NCI-H524 treated with DMSO at 0.1 percent for 48 hours (cell line): ENCODE data around the gene NDUFS6.

Experiments used
- DNase-seq: peaks from one replicate; lab custom pipeline; 2025; lab: John Stamatoyannopoulos, UW

NDUFS6 gene

GRCh38 chr5:1853531-1853930, 52.3 kb downstream of the NDUFS6 start:
- no peak for DNase-seq

DNA sequence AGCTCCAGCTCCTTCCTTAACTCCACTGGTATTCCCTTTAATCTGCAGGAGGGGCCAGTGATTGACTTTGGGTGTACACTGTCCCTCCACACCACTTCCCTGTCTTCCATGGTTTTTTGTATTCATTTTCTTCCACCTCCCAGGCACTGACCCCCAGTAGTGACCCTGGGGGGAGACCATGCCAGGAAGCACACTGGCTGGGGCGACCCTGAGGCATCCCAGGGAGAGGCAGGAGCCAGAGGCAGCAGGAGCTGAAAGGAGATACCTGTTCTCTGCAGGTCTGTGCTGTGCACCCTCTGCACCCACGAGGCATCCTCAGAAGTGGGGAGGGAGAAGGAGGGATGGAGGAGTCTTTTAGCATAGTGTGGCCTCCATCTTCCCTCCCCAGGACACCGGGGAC, 53.9 kb downstream of the NDUFS6 start:
- DNase-seq = no peak

DNA sequence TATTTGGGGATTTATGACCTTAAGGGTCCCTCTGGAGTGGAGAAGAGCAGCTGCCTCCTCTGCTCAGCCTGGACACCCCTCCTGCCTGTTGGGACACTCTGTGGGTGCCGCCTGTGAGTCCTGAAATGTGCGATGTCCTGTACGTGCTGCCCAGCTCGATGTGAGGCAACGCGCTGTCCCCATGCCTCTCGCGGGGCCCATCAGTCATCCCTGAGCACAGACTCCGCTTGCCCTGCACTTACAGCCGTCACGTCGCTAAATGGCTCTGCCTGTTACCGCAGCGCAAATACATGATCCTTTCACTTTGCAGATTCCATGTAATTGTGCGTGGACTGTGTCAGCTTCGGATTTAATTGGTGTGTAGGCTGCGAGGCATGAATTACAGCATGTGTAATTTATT, 54.4 kb downstream of the NDUFS6 start:
- DNase-seq = no peak

DNA sequence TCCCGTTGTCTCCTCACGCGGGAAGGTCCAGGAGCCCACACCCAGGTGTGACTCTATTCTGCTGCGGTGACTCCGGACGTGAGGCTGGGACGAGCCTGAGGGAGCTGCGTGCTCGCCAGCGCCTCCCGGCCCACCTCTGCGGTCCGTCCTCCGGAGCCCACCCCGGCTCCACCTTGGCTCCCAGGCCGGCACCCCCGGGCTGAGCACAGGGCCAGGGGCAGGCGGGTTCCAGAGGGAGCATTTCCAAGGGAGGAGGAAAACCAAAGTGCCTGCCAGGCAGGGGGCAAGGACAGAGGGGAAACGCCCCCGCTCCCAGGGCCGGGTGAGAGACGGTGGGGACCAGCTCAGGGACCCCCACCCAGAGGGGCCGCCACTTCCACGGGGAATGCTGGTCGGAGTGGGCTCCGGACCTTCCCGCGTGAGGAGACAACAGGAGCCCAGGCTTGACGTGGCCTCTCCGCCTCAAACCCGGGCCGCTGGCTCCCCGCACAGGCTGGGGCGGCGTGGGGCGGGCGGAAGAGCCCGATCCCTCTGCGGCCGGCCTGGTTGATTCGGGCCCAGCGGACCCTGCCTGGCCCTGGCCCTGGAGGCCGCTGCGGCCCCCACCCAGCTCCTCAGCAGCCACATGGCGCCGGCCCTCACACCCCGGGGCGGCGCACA, 55.5 kb downstream of the NDUFS6 start:
- no peak for DNase-seq

DNA sequence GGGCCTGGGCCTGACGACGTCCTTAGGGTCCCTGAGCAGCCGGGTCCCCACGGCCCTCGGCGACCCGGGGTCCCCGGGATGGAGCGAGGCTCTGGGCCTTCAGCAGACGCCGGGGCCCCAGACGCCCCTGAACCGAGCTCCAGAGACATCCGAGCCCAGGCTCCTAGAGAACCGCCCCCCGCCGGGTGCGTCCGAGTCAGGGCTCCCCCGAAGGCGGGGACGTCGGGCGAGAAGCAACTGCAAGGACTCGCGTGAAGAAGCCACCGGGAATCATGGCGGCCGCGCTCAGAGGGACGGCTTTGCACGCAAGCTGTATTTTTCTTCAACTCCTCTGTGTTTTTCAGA, 56.0 kb downstream of the NDUFS6 start:
- DNase-seq = no peak

DNA sequence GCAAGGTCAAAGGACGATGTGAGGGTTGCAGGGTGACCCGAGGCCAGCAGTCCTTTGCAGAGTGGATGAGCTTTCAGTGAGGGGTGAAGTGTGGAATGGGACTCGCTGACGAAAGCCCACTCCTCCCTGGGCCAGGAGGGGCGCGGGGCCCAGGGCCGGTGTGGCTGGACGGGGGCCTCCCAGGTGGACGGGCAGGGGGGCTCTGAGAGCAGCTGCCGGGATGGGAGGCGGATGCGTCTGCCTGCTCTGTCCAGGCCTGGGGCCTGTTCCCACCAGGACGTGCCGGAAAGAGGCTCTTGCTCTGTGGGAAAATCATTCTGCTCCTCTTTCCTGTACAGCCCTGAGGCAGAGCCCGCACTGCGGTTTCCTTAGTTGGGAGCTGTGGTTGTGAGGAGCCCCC, 57.2 kb downstream of the NDUFS6 start:
- no peak for DNase-seq

GRCh38 chr5:1859099-1859498, 57.9 kb downstream of the NDUFS6 start:
- DNase-seq = no peak

DNA sequence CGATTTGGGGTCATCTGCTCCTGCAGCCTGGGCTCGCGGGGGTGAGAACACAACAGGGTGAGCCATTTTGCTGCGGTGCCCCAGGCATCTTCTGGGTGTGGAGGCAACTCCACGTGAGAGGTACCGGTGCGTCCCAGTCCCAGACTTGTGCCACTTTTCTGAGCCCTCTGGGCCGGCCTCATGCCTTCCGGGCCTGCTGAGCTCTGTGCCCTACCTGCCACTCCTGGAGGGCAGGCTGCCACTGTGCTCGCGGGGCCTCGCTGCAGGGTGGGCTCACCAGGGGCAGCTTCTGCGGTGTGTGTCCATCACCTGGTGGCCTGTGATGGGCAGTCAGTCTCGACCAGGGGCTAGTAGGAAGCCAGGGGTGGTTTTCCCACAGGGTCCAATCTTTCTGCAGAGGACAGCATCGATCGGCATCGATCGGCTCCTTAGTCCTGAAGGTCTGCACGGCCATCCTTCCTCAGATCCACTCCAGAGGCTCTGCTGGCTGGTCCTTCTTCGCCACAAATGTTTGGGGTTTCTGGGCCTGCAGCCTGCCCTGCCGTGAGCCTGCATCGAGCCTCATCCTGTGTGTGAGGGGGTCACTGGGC, 58.9 kb downstream of the NDUFS6 start:
- DNase-seq = no peak

DNA sequence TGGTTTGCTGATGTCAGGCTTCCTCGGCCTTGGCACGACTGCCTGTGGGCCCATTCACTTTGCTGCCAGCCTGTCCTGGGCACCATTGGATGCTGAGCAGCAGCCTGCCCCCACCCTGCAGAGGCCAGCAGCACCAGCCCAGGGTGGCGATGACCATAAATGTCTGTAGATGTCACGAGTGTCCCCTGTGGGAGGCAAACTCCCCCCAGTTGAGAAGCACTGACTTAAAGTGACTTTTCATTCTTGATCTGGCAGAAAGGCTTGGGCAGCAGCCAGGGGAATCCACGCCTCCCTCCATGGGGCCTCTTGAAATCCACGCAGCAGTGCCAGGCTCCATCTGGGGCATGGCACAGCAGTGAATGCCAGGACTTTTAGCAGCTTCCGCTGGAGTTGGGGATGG, 59.7 kb downstream of the NDUFS6 start:
- no peak for DNase-seq

DNA sequence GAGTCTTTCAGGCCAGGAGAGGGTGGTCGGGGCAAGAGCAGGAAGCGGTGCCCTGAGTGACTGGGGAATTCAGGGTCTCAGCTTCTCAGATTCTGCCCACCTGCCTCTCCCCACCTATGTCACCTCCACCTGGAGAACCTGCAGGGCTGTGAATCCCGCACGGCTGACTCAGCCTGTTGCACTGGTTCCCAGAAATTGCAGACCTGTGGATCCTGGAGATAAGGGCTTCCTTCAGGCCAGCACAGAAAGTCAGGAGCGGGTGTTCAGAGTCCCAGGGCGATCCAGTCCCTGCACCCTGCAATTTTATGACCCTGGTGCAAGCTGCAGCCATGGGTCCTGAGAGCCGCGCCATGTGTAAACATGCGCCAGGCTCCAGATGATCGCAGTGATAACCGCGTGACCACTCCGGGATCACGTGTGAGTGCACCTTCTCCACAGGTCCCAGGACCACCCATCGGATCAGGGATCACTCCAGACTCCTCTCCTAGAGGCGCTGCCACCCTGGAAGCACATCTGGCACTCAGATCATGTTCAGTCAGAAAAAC, 63.8 kb downstream of the NDUFS6 start:
- no peak for DNase-seq

DNA sequence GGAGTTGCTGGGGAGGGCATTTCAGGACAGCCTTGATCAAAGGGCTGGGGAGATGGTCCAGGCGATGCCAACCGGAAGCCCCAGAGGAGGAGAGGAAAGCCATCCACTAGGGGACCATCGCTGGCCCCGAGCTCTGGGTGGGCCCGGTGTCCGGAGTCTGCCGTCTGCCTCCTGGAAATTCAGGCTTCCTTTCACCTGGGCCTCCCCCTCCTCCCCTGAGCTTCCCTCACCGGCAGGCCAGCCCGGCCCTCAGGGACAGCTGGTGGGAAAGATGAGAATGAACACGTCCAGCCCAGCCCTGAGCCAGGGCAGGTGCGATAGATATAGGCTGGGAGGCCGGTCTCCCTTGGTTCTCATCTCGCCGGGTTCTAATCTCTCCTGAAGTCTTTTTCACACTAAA, 64.3 kb downstream of the NDUFS6 start:
- no peak for DNase-seq
